Psoas muscle (tissue), 8 donors: ENCODE measurements around the gene TYMS. TPM values are rescaled to one million over a fixed set of nuclear protein-coding genes. Genes with fewer than 3 reads are reported as not detected.

Experiments used
- ATAC-seq, 4 donors: fragments of 200-7000 bp; cut with Tn5 transposase; one replicate each; pipeline ENCODE4 v1.9.1; 2020; ENCODE audit warnings: moderate library complexity in 3 of 4, mild to moderate bottlenecking in 2 of 4
- DNase-seq, 2 donors: peaks; one replicate each; pipeline ENCODE4 v3.0.0-alpha.2; 2020
- H3K27ac ChIP-seq: fragments of 200-600 bp; one replicate; pipeline ENCODE4 v1.8.0; 2022
- H3K27me3 ChIP-seq, 3 donors: fragments of 200-600 bp in 1 of 3; one replicate each; pipeline versions ENCODE4 v1.6.1 to v1.8.0; 2013 to 2022; ENCODE audit warnings: low read length in 2 of 3, mild to moderate bottlenecking in 2 of 3, moderate library complexity in 1 of 3; ENCODE audit not compliant: insufficient read depth in 3 of 3
- H3K36me3 ChIP-seq, 2 donors: fragments of 200-600 bp in 1 of 2; one replicate each; pipeline versions ENCODE4 v1.6.1 to v1.8.0; 2013 to 2022; ENCODE audit warnings: low read depth in 1 of 2, mild to moderate bottlenecking in 1 of 2, moderate library complexity in 1 of 2; ENCODE audit not compliant: insufficient read depth in 1 of 2
- H3K4me1 ChIP-seq: fragments of 200-600 bp; one replicate; pipeline ENCODE4 v1.8.0; 2022
- H3K4me3 ChIP-seq: fragments of 200-600 bp; one replicate; pipeline ENCODE4 v1.8.0; 2022; ENCODE audit warnings: mild to moderate bottlenecking
- H3K9me3 ChIP-seq: fragments of 200-600 bp; one replicate; pipeline ENCODE4 v1.8.0; 2022
- WGBS, 3 donors: extraction: QIAGEN DNeasy Blood & Tissue Kit; methylation state at CpG; one replicate each; pipeline versions ENCODE4 v1.1.6 to v1.1.7; 2013; 5-methylcytosine and 5-hydroxymethylcytosine counted together
- intact Hi-C, 2 donors: fragments of 100-400 bp; cut with DNase I; formaldehyde crosslinking; loops; one replicate each; pipeline versions ENCODE4 v1.11.0 to v1.14.2; 2022
- polyA plus RNA-seq, 3 donors: library from polyadenylated mRNA; stranded (reverse); fragments of 200-250 nt; gene quantifications; one replicate each; pipeline ENCODE4 v1.2.3, GENCODE V29; 2013
- total RNA-seq, 4 donors: library from RNA; stranded (reverse); fragmentation: NEBNext Ultra II Directional in 2 of 4; extraction: Animal tissue kit (Norgen Biotek cat#: 25700) in 2 of 4; gene quantifications; one replicate each; pipeline versions ENCODE4 v1.2.1 to v1.2.4, GENCODE V29; 2021 to 2023
- TF ChIP-seq, protein P1 (sequence below): fragments of 200-600 bp; IDR thresholded peaks from one replicate; pipeline ENCODE4 v1.8.0; 2022; ENCODE audit warnings: antibody characterized with exemption
- donor health status: healthy with polysubstance abuse.
- donor health status: DM: no; HTN: no; CAD: no; lungs with moderate emphysema.
- donor health status: Bipolar disorder and iron deficiency.
- donor health status: healthy.
- donor health status: DM: yes; HTN: yes; CAD: no.
- donor health status: DM: no; HTN: no; CAD: no.
- donor health status: DM: no; HTN: no; CAD: no.
- donor health status: DM: yes; HTN: yes; CAD: no.

Gene TYMS
- total and polyA plus RNA-seq, 7 donors: 0.25 to 0.65 (median 0.32) TPM; not detected in 1

- 68 to 75% (median 72%) methylated on average over 5 of the region's 5 CpGs for WGBS, 3 donors
- ATAC-seq (no peak), DNase-seq (no peak)
- Histone ChIP-seq H3K4me1 (no peaks in the 10 kb centered on the region), H3K9me3 (no peaks in the 10 kb centered on the region), H3K36me3 (no peaks in the 10 kb centered on the region), H3K27ac (no peak overlapping the region), H3K27me3 (peaks cover under 1 to 37% (median 2%) of the 10 kb centered on the region in 3 donors), H3K4me3 (no peak overlapping the region)
- TF ChIP-seq, protein P1, sequence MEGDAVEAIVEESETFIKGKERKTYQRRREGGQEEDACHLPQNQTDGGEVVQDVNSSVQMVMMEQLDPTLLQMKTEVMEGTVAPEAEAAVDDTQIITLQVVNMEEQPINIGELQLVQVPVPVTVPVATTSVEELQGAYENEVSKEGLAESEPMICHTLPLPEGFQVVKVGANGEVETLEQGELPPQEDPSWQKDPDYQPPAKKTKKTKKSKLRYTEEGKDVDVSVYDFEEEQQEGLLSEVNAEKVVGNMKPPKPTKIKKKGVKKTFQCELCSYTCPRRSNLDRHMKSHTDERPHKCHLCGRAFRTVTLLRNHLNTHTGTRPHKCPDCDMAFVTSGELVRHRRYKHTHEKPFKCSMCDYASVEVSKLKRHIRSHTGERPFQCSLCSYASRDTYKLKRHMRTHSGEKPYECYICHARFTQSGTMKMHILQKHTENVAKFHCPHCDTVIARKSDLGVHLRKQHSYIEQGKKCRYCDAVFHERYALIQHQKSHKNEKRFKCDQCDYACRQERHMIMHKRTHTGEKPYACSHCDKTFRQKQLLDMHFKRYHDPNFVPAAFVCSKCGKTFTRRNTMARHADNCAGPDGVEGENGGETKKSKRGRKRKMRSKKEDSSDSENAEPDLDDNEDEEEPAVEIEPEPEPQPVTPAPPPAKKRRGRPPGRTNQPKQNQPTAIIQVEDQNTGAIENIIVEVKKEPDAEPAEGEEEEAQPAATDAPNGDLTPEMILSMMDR: no peak
- intact Hi-C loops: no loop called here
Measured at GRCh38 chr18:649341-649740, 8.1 kb upstream of the TYMS start.

GRCh38 chr18:650428-650858 lies 7.0 kb upstream of the TYMS start:
- Histone ChIP-seq H3K27ac (no peak overlapping the region), H3K27me3 (peaks cover 2 to 40% (median 3%) of the 10 kb centered on the region in 3 donors), H3K9me3 (no peaks in the 10 kb centered on the region), H3K36me3 (no peaks in the 10 kb centered on the region), H3K4me3 (no peak overlapping the region), H3K4me1 (no peaks in the 10 kb centered on the region)
- DNase-seq: no peak
- 69 to 70% (median 69%) methylated on average over 6 of the region's 6 CpGs for WGBS, 3 donors
- intact Hi-C loops: no loop called here
- no peak for ATAC-seq
- TF ChIP-seq, protein P1: no peak

DNA sequence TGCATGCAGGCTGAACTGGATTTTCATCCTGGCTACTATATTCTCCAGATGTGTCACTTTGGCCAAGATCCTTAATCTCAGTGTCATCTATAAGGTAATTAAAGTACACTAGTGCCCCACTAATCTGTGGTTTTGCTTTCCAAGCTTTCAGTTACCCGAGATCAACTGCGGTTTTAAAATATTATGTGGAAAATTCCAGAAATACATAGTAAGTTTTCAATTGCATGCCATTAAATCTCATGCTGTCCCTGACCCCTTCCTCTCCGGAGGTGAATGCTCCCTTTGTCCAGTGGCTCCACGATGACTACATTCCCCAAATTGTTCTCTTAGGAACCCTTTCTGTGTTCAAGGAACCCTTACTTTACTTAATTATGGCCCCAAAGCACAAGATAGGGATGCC lies 5.3 kb upstream of the TYMS start:
- Histone ChIP-seq H3K4me3 (no peak overlapping the region), H3K9me3 (no peaks in the 10 kb centered on the region), H3K27me3 (peaks cover 2 to 52% (median 5%) of the 10 kb centered on the region in 3 donors), H3K36me3 (no peaks in the 10 kb centered on the region), H3K4me1 (no peaks in the 10 kb centered on the region), H3K27ac (no peak overlapping the region)
- TF ChIP-seq, protein P1: no peak
- ATAC-seq (no peak), DNase-seq (no peak)
- intact Hi-C loops: no loop called here
- 27 to 38% (median 36%) methylated on average over 4 of the region's 4 CpGs for WGBS, 3 donors

GRCh38 chr18:653512-653911 lies 3.9 kb upstream of the TYMS start:
- intact Hi-C loops: no loop called here
- TF ChIP-seq, protein P1: no peak
- H3K27me3 ChIP-seq: peaks cover 2 to 66% (median 6%) of the 10 kb centered on the region in 3 donors
- WGBS, 3 donors: 95 to 99% (median 97%) methylated on average over 2 of the region's 2 CpGs
- no peak for DNase-seq
- H3K4me1 ChIP-seq: no peaks in the 10 kb centered on the region
- no peak overlapping the region for H3K4me3 ChIP-seq
- no peak overlapping the region for H3K27ac ChIP-seq
- no peaks in the 10 kb centered on the region for H3K9me3 ChIP-seq
- no peaks in the 10 kb centered on the region for H3K36me3 ChIP-seq
- no peak for ATAC-seq

DNA sequence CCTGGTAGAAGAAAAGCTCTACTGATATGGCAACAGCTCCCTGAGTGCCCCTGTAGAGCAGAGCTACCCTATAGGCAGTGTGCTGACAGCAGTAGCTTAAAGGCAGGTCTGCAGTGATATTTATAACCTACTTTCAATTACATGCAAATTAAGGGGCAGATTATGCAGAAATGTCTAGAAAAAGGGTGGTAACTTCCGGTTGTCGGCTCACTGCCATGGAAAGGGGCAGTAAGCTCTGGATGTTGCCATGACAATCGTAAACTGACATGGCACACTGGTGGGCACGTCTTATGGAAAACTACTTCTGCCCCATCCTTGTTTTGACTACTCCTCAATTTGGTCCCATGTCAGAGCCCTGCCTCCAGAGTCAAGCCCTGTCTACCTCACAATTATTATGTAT lies 2.9 kb upstream of the TYMS start:
- intact Hi-C loops: no loop called here
- TF ChIP-seq, protein P1: no peak
- DNase-seq: no peak
- no peak overlapping the region for H3K4me3 ChIP-seq
- peaks cover 4% of the 10 kb centered on the region for H3K4me1 ChIP-seq
- WGBS, 3 donors: 93 to 95% (median 95%) methylated on average over 4 of the region's 4 CpGs
- peaks cover 2 to 69% (median 9%) of the 10 kb centered on the region in 3 donors for H3K27me3 ChIP-seq
- no peak overlapping the region for H3K27ac ChIP-seq
- no peaks in the 10 kb centered on the region for H3K36me3 ChIP-seq
- no peak for ATAC-seq
- no peaks in the 10 kb centered on the region for H3K9me3 ChIP-seq
